ENCODE measurements around the gene CACNA2D4.

Gene CACNA2D4

GRCh38 chr12:1930803-1931597, 12.5 kb upstream of the CACNA2D4 start:
- H3K9me3 ChIP-seq (ENCODE audit: low read length): no peaks in the 10 kb centered on the region
- peaks cover 7% of the 10 kb centered on the region for H3K4me1 ChIP-seq (ENCODE audit: insufficient read depth, low read length)
- no peak overlapping the region for H2AFZ ChIP-seq (ENCODE audit: low read depth, low read length)
- no peak overlapping the region for H3K4me3 ChIP-seq (ENCODE audit: low read length)
- peaks cover 4% of the 10 kb centered on the region for H3K36me3 ChIP-seq (ENCODE audit: insufficient read depth, low read length)
- no peaks in the 10 kb centered on the region for H3K27me3 ChIP-seq (ENCODE audit: insufficient read depth, low read length)

DNA sequence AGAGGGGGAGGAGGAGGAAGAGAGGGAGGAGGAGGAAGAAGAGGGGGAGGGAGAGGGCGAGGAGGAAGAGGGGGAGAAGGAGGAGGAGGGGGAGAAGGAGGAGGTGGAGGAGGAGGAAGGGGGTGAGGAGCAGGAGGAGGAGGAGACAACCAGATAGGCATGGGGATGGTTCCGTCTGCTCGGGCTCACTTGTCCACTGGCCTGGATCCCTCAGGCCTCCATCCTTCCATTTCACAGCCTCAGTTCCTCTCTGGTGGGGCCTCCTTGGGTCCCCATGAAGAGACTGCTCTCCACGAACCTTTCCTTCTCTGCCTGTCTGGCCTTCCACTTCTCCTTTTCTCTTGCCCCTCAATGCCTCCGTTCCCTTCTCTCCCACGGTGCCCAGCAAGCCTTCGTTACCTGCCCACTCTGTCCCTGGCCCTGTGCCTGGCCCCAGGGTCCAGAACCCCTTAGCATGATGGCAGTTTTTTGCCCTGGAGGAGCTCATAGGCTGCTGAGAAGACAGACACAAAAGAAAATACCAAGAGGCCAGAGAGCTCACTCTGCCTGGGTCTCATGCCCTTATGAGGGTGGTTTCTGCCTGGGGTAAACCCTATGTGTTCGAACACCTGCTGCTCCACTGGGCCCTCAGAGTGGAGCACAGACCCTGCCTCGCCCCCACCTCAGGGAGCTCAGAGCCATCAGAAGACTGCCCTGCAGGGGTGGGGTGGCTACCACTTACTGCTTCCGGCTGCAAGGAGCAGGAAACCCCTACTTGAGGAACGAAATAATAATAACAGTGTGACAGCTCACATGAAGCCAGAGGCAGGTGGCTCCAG, 11.7 kb upstream of the CACNA2D4 start:
- H3K36me3 ChIP-seq (ENCODE audit: insufficient read depth, low read length): no peaks in the 10 kb centered on the region
- no peaks in the 10 kb centered on the region for H3K9me3 ChIP-seq (ENCODE audit: low read length)
- H3K4me1 ChIP-seq (ENCODE audit: insufficient read depth, low read length): peaks cover 7% of the 10 kb centered on the region
- H3K27me3 ChIP-seq (ENCODE audit: insufficient read depth, low read length): no peaks in the 10 kb centered on the region
- no peak overlapping the region for H3K4me3 ChIP-seq (ENCODE audit: low read length)
- H2AFZ ChIP-seq (ENCODE audit: low read depth, low read length): no peak overlapping the region

GRCh38 chr12:1929241-1929984, 11.0 kb upstream of the CACNA2D4 start:
- Histone ChIP-seq H3K36me3 (ENCODE audit: insufficient read depth, low read length) (no peaks in the 10 kb centered on the region), H3K4me3 (ENCODE audit: low read length) (no peak overlapping the region), H3K4me1 (ENCODE audit: insufficient read depth, low read length) (peaks cover 7% of the 10 kb centered on the region), H3K27me3 (ENCODE audit: insufficient read depth, low read length) (no peaks in the 10 kb centered on the region), H2AFZ (ENCODE audit: low read depth, low read length) (no peak overlapping the region), H3K9me3 (ENCODE audit: low read length) (no peaks in the 10 kb centered on the region)

GRCh38 chr12:1928439-1929121, 10.1 kb upstream of the CACNA2D4 start:
- no peaks in the 10 kb centered on the region for H3K36me3 ChIP-seq (ENCODE audit: insufficient read depth, low read length)
- H3K9me3 ChIP-seq (ENCODE audit: low read length): no peaks in the 10 kb centered on the region
- peaks cover 4% of the 10 kb centered on the region for H3K4me1 ChIP-seq (ENCODE audit: insufficient read depth, low read length)
- no peak overlapping the region for H3K4me3 ChIP-seq (ENCODE audit: low read length)
- H2AFZ ChIP-seq (ENCODE audit: low read depth, low read length): no peak overlapping the region
- no peaks in the 10 kb centered on the region for H3K27me3 ChIP-seq (ENCODE audit: insufficient read depth, low read length)

DNA sequence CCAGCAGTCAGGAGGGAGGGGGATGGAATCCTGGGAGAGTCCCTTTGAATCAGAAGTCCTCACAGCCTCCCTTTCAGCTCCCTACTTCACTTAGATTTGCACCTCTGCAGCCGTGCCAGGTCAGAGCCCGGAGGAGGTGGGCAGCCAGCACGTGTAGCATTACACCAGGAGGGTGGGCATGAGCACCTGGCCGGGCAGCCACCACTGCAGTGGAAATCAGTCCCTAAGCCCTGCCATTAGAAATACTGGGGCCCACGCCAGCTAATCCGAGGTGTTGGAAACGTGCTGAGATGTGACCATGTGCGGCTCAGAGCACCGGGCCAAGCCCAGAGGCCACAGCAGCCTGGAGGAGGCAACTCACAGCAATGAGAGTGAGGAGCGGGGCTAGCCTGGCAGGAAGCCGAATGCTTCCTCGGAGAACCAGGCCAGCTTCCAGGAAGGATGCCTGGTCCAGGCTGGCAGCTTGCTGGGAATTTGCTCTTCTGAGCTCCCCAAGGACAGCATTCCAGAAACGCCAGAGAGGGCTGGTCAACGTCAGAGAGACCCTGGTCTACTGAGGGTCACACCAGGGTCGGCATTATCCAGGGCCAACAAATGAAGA, 9.4 kb upstream of the CACNA2D4 start:
- Histone ChIP-seq H2AFZ (ENCODE audit: low read depth, low read length) (no peak overlapping the region), H3K36me3 (ENCODE audit: insufficient read depth, low read length) (no peaks in the 10 kb centered on the region), H3K27me3 (ENCODE audit: insufficient read depth, low read length) (no peaks in the 10 kb centered on the region), H3K4me3 (ENCODE audit: low read length) (no peak overlapping the region), H3K9me3 (ENCODE audit: low read length) (no peaks in the 10 kb centered on the region), H3K4me1 (ENCODE audit: insufficient read depth, low read length) (no peaks in the 10 kb centered on the region)

- H3K4me3 ChIP-seq (ENCODE audit: low read length): no peak overlapping the region
- no peaks in the 10 kb centered on the region for H3K9me3 ChIP-seq (ENCODE audit: low read length)
- no peak overlapping the region for H2AFZ ChIP-seq (ENCODE audit: low read depth, low read length)
- H3K4me1 ChIP-seq (ENCODE audit: insufficient read depth, low read length): no peaks in the 10 kb centered on the region
- H3K36me3 ChIP-seq (ENCODE audit: insufficient read depth, low read length): no peaks in the 10 kb centered on the region
- H3K27me3 ChIP-seq (ENCODE audit: insufficient read depth, low read length): no peaks in the 10 kb centered on the region
Observed at GRCh38 chr12:1927051-1927680, 8.7 kb upstream of the CACNA2D4 start.

DNA sequence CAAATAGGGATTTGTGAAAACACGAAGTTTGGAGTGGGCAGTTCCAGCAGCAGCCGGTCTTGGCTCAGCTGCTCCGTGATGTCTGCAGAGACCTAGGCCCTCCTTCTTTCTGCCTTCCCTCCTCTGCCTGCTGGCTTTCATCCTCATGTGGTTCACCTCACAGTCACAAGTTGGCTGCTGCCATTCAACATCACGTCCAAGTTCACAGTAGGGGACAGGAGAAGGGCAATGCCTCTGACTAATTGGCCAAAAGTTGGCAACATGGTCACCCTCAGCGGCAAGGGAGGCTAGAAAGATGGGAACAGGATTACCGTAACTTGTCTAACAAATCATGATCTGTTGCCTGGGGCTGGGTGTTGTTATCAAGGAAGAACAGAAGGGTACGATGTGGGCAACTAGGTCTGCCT, 7.8 kb upstream of the CACNA2D4 start:
- Histone ChIP-seq H3K4me1 (ENCODE audit: insufficient read depth, low read length) (no peaks in the 10 kb centered on the region), H3K9me3 (ENCODE audit: low read length) (no peaks in the 10 kb centered on the region), H2AFZ (ENCODE audit: low read depth, low read length) (no peak overlapping the region), H3K36me3 (ENCODE audit: insufficient read depth, low read length) (no peaks in the 10 kb centered on the region), H3K4me3 (ENCODE audit: low read length) (no peak overlapping the region), H3K27me3 (ENCODE audit: insufficient read depth, low read length) (no peaks in the 10 kb centered on the region)

DNA sequence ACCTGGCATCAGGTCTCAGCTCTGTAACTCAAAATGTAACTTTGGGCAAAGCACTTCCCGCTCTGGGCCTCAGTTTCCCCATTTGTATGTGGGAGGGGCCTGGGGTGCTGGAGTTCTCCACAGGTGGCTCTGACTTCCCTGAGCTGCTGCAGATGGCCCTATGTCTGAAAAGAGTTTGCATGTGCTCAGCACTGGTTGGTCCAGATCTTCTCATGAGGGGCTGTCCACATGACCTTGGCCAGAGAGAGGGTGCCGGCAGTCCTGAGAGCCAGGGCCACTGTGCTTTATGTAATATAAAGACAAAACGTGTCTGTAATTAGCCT, 7.2 kb upstream of the CACNA2D4 start:
- no peaks in the 10 kb centered on the region for H3K27me3 ChIP-seq (ENCODE audit: insufficient read depth, low read length)
- no peaks in the 10 kb centered on the region for H3K36me3 ChIP-seq (ENCODE audit: insufficient read depth, low read length)

DNA sequence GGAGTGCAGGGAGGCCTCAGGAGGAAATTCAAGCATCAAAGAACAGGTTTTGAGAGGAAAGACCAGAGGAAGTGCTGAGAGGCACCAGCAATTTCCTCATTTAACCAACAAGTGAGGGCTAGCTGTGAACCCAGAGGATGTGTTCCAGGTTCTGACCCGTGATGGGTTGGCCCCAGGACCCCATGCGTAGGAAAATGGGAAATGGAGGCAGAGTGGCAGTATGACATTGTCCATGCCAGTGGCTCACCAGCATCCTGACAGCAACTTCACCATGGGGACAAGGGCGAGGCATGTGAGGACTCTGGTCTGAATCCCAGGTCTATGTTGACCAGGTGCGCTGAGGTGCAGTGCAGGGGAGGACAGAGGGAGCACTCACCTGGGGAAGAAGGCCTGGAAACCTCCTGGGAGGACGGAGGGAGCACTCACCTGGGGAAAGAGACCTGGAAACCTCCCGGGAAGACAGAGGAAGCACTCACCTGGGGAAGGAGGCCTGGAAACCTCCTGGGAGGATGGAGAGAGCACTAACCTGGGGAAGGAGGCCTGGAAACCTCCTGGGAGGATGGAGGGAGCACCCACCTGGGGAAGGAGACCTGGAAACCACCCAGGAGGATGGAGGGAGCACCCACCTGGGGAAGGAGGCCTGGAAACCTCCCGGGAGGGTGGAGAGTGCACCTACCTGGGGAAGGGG, 6.7 kb upstream of the CACNA2D4 start:
- Histone ChIP-seq H3K4me3 (ENCODE audit: low read length) (no peak overlapping the region), H3K9me3 (ENCODE audit: low read length) (no peaks in the 10 kb centered on the region), H3K27me3 (ENCODE audit: insufficient read depth, low read length) (no peaks in the 10 kb centered on the region), H3K36me3 (ENCODE audit: insufficient read depth, low read length) (no peaks in the 10 kb centered on the region), H3K4me1 (ENCODE audit: insufficient read depth, low read length) (no peaks in the 10 kb centered on the region), H2AFZ (ENCODE audit: low read depth, low read length) (no peak overlapping the region)

More for the DNA sequence above, 7.2 kb upstream of the CACNA2D4 start:
- Histone ChIP-seq H2AFZ (ENCODE audit: low read depth, low read length) (no peak overlapping the region), H3K9me3 (ENCODE audit: low read length) (no peaks in the 10 kb centered on the region), H3K4me3 (ENCODE audit: low read length) (no peak overlapping the region), H3K4me1 (ENCODE audit: insufficient read depth, low read length) (no peaks in the 10 kb centered on the region)

GRCh38 chr12:1922985-1923384, 4.5 kb upstream of the CACNA2D4 start:
- Histone ChIP-seq H3K27me3 (ENCODE audit: insufficient read depth, low read length) (no peaks in the 10 kb centered on the region), H3K4me3 (ENCODE audit: low read length) (no peak overlapping the region), H2AFZ (ENCODE audit: low read depth, low read length) (no peak overlapping the region), H3K9me3 (ENCODE audit: low read length) (no peaks in the 10 kb centered on the region), H3K4me1 (ENCODE audit: insufficient read depth, low read length) (no peaks in the 10 kb centered on the region), H3K36me3 (ENCODE audit: insufficient read depth, low read length) (no peaks in the 10 kb centered on the region)

DNA sequence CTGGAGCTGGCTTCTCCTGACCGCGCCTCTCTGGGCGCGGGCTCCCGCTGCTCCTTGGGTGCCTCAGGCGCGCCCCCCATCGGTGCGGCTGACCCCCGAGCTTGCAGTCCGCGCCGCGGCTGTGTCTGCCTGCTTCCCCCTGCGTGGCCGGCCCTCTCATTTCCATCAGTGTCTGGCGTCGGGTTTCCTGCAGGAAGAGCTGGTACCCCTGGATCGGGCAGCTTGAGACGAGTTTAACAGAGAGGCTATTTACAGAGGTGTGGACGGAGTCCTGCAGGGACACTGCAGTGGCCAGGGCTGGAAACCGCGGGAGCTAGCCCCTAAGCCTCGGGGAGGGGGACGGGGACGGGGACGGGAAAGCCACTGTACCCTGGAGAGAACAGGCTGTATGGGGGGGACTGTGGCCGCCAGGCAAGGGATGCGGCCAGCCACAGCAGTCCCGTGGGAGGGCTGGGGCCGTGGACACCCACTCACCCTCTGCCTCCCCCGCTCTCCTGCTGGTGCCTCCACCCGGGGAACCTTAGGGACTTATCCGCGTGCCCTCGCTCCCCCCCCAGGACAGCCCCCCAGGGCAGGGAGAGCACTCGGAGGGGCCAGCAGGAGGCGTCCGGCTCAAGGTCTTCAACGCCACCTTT, 3.7 kb upstream of the CACNA2D4 start:
- Histone ChIP-seq H3K27me3 (ENCODE audit: insufficient read depth, low read length) (peaks cover 3% of the 10 kb centered on the region), H2AFZ (ENCODE audit: low read depth, low read length) (no peak overlapping the region), H3K4me3 (ENCODE audit: low read length) (no peak overlapping the region), H3K36me3 (ENCODE audit: insufficient read depth, low read length) (no peaks in the 10 kb centered on the region), H3K4me1 (ENCODE audit: insufficient read depth, low read length) (no peaks in the 10 kb centered on the region), H3K9me3 (ENCODE audit: low read length) (no peaks in the 10 kb centered on the region)
